ENCODE results near the gene RBM14. TPM values are rescaled to one million over a fixed set of nuclear protein-coding genes. Genes with fewer than 3 reads are reported as not detected.

Gene RBM14
- total and polyA plus RNA-seq, 9 of the 15 experiments (the other 6 are each of a cell fraction or from before 2014, with no cell fraction given) = 5.5 to 131 (median 42.6) TPM

DNA sequence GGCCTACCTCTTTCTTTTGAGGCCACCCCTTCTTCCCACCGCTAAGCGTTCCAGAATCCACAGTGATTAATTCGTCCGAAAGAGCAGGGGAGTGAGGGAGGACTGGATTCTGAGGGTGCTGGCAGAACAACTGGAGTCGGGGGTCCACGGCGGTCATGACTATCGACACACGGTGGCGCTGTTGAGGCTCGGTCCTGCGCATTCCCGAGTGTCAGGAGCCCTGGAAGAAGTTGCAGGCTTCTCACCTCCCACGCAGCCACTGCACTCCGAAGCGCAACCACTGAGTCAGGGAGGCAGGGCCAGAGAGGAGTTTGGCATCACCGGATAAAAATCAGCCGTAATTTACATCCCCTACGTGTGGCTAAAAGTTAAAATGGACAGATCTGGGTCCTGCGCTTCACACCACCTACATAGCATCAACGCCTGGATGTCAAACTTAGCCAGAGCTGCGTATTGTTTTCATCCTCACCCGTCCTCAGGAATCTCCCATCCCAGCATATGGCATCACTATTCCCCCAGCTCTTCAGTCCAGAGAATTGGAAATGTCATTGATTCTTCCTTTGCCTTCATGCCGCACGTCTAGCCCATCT lies 37.3 kb upstream of the RBM14 start:
- BruUV-seq (replicated peaks) = no TSS peak
- ATAC-seq = peak; percentile 96
- H3K79me2 ChIP-seq (ENCODE audit: control insufficient read depth, insufficient read depth, low read length) = no peaks in the 10 kb centered on the region
- H3K9ac ChIP-seq (ENCODE audit: insufficient read depth in 1 of 2, low read depth in 2 of 2, low read length in 2 of 2) = no peak overlapping the region
- peaks cover 3% of the 10 kb centered on the region; the same call in 1 of the 2 replicates for H3K9me3 ChIP-seq (replicated peaks; ENCODE audit: control insufficient read depth, insufficient read depth, low read depth, low read length)
- no peak overlapping the region for H3K27ac ChIP-seq (ENCODE audit: extremely low read depth, low read depth, low read length)
- peaks cover 3 to 5% of the 10 kb centered on the region in 2 experiments; a peak in 2 of 5 replicates for H3K4me1 ChIP-seq (replicated peaks in 1 of 2; ENCODE audit: control insufficient read depth in 2 of 2, insufficient read depth in 2 of 2, low read length in 2 of 2)
- POLR2A ChIA-PET = interaction anchor here (1.0 to 1.7 kb wide), 2 partner anchors 10 to 99 kb away, joined by 3 to 5 read pairs; no protein-coding TSS in a partner anchor
- in situ Hi-C loops (cut with MboI) (no loop called here), intact Hi-C loops (cut with micrococcal nuclease) (loop anchor here (1.0 to 2.0 kb wide), 2 partner anchors 99 to 256 kb away; no protein-coding TSS in a partner anchor)
- H2AFZ ChIP-seq (ENCODE audit: low read depth, low read length) = peak overlapping the region; percentile 77
- no peaks in the 10 kb centered on the region for H3K27me3 ChIP-seq (ENCODE audit: control insufficient read depth in 2 of 2, insufficient read depth in 2 of 2, low read length in 2 of 2)
- CTCF ChIA-PET (ENCODE audit: low intra/inter-chr PET ratio) = interaction anchor here (1.7 kb wide), 1 partner anchor 99 kb away, joined by 11 read pairs; the partner anchor contains the start of gene RBM4B
- no peaks in the 10 kb centered on the region for H3K9me1 ChIP-seq (ENCODE audit: control insufficient read depth, insufficient read depth, low read length)
- peak overlapping the region; percentile 70 for H3K4me2 ChIP-seq (ENCODE audit: insufficient read depth, low read length)
- no peaks in the 10 kb centered on the region for H3K36me3 ChIP-seq (ENCODE audit: control insufficient read depth, insufficient read depth, low read length)
- H4K20me1 ChIP-seq (replicated peaks; ENCODE audit: control insufficient read depth, insufficient read depth, low read length) = no peaks in the 10 kb centered on the region
- FAIRE-seq = peak; percentile 52
- peak; percentile 82 to 86 (median 84) for DNase-seq (ENCODE audit: extremely low read depth in 1 of 4, low spot score in 3 of 4)
- H3K4me3 ChIP-seq = no peak overlapping the region
- 18% methylated on average over 24 of the region's 25 CpGs for WGBS (ENCODE audit: insufficient coverage, low coverage, missing lambda C conversion rate)
- TF ChIP-seq STAG1 (CRISPR knock-in tag; IDR thresholded peaks at IDR 0.05; ENCODE audit: borderline replicate concordance) (peak; percentile 26; the same call in 1 of the 2 replicates), EP300 (IDR thresholded peaks at IDR 0.05; ENCODE audit: low read length) (no peak), JUNB (CRISPR knock-in tag; conservative IDR thresholded peaks at IDR 0.05) (no peak), ETS2 (tag; IDR thresholded peaks at IDR 0.05; ENCODE audit: borderline replicate concordance, poor library complexity, severe bottlenecking) (no peak), MTA3 (IDR thresholded peaks at IDR 0.05; ENCODE audit: borderline replicate concordance) (no peak; the same call in 1 of the 2 replicates), CBX2 (IDR thresholded peaks at IDR 0.05; ENCODE audit: insufficient read depth, low read length, poor library complexity, severe bottlenecking) (no peak)
- TF ChIP-seq, protein P1, sequence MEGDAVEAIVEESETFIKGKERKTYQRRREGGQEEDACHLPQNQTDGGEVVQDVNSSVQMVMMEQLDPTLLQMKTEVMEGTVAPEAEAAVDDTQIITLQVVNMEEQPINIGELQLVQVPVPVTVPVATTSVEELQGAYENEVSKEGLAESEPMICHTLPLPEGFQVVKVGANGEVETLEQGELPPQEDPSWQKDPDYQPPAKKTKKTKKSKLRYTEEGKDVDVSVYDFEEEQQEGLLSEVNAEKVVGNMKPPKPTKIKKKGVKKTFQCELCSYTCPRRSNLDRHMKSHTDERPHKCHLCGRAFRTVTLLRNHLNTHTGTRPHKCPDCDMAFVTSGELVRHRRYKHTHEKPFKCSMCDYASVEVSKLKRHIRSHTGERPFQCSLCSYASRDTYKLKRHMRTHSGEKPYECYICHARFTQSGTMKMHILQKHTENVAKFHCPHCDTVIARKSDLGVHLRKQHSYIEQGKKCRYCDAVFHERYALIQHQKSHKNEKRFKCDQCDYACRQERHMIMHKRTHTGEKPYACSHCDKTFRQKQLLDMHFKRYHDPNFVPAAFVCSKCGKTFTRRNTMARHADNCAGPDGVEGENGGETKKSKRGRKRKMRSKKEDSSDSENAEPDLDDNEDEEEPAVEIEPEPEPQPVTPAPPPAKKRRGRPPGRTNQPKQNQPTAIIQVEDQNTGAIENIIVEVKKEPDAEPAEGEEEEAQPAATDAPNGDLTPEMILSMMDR (IDR thresholded peaks at IDR 0.05 in 2 of 3, conservative IDR thresholded peaks at IDR 0.05 in 1 of 3; ENCODE audit: insufficient read depth in 2 of 3, low read depth in 1 of 3, low read length in 3 of 3) = peak; percentile 77 to 90 (median 83)
- TF ChIP-seq, protein P2, sequence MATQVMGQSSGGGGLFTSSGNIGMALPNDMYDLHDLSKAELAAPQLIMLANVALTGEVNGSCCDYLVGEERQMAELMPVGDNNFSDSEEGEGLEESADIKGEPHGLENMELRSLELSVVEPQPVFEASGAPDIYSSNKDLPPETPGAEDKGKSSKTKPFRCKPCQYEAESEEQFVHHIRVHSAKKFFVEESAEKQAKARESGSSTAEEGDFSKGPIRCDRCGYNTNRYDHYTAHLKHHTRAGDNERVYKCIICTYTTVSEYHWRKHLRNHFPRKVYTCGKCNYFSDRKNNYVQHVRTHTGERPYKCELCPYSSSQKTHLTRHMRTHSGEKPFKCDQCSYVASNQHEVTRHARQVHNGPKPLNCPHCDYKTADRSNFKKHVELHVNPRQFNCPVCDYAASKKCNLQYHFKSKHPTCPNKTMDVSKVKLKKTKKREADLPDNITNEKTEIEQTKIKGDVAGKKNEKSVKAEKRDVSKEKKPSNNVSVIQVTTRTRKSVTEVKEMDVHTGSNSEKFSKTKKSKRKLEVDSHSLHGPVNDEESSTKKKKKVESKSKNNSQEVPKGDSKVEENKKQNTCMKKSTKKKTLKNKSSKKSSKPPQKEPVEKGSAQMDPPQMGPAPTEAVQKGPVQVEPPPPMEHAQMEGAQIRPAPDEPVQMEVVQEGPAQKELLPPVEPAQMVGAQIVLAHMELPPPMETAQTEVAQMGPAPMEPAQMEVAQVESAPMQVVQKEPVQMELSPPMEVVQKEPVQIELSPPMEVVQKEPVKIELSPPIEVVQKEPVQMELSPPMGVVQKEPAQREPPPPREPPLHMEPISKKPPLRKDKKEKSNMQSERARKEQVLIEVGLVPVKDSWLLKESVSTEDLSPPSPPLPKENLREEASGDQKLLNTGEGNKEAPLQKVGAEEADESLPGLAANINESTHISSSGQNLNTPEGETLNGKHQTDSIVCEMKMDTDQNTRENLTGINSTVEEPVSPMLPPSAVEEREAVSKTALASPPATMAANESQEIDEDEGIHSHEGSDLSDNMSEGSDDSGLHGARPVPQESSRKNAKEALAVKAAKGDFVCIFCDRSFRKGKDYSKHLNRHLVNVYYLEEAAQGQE (IDR thresholded peaks at IDR 0.05; ENCODE audit: borderline replicate concordance) = peak; percentile 75; the same call in 1 of the 2 replicates
- TF ChIP-seq, protein P2 (CRISPR knock-in tag; IDR thresholded peaks at IDR 0.05; ENCODE audit: low read depth) = no peak

Data from K562 (cell line).